ENCODE measurements around the gene TMEM117.

The TMEM117 gene

DNA sequence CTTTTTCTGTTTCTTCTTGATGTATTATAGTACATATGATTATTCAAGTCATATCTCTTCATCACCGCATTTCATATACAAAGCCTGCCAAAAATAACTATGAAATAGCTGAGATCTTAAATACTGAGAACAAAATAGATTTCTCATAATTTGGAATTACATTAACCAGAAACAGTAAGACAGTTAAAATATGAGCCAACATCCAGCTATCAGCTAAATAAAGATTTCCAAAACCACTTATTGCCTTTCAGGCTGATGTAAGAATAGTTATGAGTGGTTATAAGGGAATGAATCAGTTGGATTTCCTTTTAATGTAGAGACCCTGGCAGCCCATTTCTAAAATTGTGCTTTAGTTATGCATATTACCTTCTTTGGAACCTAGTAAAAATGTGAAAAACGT, 47.4 kb downstream of the TMEM117 start:
- H3K4me3 ChIP-seq (ENCODE audit: low read depth, low read length): no peak overlapping the region

DNA sequence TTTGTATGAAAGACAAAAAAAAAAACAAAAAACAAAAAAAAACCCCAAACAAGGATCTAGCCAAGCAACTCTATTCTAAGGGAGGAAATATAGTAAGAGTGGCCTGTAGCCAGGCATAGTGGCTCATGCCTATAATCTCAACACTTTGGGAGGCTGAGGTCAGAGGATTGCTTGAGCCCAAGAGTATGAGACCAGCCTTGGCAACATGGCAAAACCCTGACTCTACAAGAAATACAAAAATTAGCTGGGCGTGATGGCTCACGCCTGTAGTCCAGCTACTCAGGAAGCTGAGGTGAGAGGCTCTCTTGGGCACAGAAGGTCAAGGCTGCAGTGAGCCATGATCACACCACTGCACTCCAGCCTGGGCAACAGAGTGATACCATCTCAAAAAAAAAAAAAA, 47.9 kb downstream of the TMEM117 start:
- no peak overlapping the region for H3K4me3 ChIP-seq (ENCODE audit: low read depth, low read length)

DNA sequence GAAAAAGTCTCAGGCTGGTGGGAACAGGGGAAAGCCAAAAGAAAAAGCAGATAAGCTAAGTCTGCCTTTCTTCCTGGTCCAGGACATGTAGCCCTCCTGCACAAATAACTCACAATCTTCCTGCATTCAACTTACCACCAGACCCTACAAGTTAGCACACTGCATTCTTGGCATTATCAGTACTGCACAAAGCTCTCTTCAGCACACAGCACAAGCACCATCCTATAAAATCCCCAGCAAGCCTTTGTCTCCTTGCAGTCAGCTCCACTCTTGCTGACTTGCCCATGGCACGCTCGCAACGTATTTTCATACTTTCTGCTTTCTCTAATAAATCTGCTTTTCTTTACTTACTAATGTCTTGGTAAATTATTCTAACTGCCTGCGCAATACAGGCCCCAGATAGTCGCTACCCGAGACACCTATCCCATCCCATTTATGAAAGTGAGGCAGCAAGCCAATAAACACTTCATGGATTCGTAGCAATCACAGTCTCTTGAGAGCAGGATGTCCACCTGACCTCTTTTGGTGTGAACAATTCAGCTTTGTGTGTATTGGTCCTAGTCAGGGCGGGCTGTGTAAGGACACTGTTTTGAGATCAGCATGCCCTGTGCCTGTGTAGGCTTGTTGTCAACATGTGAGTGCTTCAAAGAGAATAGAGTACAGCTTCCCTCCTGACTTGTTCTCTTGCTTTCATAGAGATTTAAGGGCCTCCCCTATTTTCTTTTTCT, 49.0 kb downstream of the TMEM117 start:
- H3K4me3 ChIP-seq (ENCODE audit: low read depth, low read length): no peak overlapping the region

DNA sequence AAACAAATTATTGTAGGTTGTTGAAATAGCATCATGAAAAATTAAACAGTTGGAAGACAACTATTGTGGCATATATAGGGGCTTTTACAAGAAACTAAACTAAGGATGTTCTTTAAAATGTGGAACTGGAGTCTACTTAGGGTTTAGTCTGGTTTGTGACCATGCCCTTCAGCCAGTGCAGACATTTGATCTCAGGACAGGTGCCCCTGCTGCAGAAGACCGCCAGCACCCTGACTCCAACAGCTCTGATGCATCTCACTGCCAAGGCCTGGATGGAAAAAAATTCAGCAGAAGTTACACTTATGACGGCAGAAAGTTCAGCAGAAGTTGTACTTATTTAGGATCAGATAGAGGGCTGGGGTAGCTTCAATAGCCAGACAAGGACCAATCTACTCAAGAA, 51.5 kb downstream of the TMEM117 start:
- no peak overlapping the region for H3K4me3 ChIP-seq (ENCODE audit: low read depth, low read length)

GRCh38 chr12:43891856-43892574, 56.1 kb downstream of the TMEM117 start:
- no peak overlapping the region for H3K4me3 ChIP-seq (ENCODE audit: low read depth, low read length)

DNA sequence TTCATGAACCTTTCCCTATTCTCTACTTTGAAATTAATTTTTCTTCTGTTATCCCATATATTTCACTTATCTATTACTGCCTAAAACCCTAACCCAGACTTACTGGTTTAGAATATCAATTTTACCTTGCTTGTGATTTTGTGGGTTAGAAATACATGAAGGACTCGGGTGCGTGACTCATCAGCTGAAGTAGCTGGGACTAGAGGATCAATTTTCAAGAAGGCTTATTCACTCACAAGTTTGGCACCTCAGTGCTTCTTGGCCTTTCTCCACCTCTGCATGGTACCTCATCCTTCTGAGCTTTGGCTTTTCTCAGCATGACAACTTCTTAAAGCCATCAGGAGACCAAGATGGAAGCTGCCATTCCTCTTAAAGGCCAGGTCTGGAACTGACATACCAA, 57.8 kb downstream of the TMEM117 start:
- H3K4me3 ChIP-seq (ENCODE audit: low read depth, low read length): no peak overlapping the region

- H3K4me3 ChIP-seq (ENCODE audit: low read depth, low read length): no peak overlapping the region
These were observed 59.8 kb downstream of the TMEM117 start for GRCh38 chr12:43895580-43896206.

DNA sequence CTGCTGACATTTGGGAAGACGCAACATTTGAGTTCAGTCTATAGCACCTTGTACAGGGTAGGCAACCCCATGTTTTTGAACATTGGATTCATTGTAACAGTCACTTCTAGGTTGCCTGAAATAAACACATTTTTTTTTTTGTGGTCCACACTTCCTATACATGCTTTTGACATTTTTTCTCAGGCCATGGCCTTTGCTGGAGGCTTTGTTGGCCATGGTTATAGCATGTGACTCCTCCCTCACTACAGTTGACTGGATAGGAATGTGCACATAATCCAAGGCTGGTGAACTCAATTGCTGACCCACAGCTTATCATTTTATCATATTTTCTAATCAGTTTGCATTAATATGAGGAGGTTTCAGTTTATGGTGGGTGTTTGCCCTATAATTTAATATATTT, 60.6 kb downstream of the TMEM117 start:
- no peak overlapping the region for H3K4me3 ChIP-seq (ENCODE audit: low read depth, low read length)

- H3K4me3 ChIP-seq (ENCODE audit: low read depth, low read length): no peak overlapping the region
These were observed 62.6 kb downstream of the TMEM117 start for GRCh38 chr12:43898474-43898873.

GRCh38 chr12:43899574-43899973, 63.7 kb downstream of the TMEM117 start:
- H3K4me3 ChIP-seq (ENCODE audit: low read depth, low read length): no peak overlapping the region

- no peak overlapping the region for H3K4me3 ChIP-seq (ENCODE audit: low read depth, low read length)
These were observed 67.8 kb downstream of the TMEM117 start for GRCh38 chr12:43903686-43904085.

GRCh38 chr12:43912859-43913258, 77.0 kb downstream of the TMEM117 start:
- no peak overlapping the region for H3K4me3 ChIP-seq (ENCODE audit: low read depth, low read length)

DNA sequence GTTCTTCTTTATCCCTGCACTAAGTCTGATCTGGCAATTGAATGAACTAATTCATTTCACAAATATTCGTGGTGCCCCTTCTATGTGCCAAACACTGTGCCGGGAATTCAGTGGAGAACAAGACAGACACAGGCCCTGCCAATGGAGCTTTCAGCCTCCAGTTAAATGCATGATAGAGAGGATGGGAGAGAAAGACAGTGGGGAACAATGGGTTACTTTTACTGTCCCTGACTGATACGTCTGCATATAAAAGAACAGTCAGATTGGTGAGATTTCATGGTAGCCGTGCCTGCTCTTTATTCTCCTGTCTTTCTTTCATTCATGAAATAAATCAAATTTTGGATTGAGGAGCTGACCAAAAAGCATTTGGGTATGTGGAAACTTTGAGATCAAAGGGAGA, 78.5 kb downstream of the TMEM117 start:
- H3K4me3 ChIP-seq (ENCODE audit: low read depth, low read length): no peak overlapping the region

DNA sequence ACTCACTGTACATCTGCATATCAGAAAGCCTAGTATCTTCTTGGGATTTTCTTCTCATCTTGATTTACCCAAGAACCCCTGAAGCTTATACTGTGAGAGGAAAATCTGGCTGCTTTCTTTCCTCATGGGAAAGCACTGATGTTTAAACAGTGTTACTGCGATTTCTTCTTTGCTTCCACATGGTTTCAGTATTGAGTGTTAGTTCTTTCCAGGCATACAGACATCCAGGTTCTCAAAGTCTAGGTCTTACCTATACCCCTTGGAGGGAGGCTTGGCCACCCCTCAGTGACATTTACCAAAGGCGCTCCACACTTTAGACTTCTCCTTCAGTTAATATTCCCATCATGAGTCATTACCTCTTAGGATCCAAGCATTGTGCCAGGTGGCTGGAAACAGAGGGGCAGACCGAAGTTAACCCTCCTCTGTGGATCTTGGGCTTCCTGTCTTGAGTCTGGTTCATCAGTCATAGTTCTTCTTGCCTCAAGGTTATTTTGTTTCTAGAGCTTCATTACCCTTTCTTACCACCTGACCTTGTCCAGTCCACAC, 79.1 kb downstream of the TMEM117 start:
- no peak overlapping the region for H3K4me3 ChIP-seq (ENCODE audit: low read depth, low read length)

- H3K4me3 ChIP-seq (ENCODE audit: low read depth, low read length): no peak overlapping the region
These were observed 82.0 kb downstream of the TMEM117 start for GRCh38 chr12:43917896-43918295.

DNA sequence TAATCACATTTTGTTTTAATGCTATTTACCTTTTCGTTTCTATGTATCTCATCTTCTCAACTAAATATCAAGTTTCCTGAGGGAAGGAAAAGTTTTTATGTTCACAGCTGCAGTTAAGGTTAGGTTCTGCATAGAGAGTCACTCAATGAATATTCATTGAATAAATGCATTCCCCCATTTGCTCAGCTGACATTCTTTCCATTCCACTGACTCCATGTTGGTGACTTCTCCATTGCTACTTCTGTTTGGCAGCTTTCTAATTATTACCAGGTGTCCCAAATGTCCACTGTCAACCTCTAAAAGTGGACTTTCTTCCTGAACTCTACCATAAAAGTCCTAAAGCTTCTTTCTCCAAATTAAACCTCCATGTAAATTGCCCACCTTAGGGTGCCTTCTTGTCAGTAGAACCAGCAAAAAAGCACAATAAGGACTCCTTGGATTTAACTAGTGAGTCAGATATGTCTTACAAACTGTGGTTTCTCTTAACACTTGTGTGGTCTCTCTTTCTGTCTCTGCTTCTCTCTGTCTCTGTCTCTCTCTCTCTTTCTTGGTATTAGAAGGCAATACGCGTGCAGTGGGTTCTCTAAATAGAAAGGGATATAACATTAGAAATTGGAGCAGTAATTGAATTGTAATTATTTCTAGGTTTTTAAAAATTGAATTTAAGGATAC, 85.9 kb downstream of the TMEM117 start:
- no peak overlapping the region for H3K4me3 ChIP-seq (ENCODE audit: low read depth, low read length)

GRCh38 chr12:43930032-43930431, 94.2 kb downstream of the TMEM117 start:
- H3K4me3 ChIP-seq (ENCODE audit: low read depth, low read length): no peak overlapping the region

GRCh38 chr12:43931187-43931586, 95.3 kb downstream of the TMEM117 start:
- H3K4me3 ChIP-seq (ENCODE audit: low read depth, low read length): no peak overlapping the region

DNA sequence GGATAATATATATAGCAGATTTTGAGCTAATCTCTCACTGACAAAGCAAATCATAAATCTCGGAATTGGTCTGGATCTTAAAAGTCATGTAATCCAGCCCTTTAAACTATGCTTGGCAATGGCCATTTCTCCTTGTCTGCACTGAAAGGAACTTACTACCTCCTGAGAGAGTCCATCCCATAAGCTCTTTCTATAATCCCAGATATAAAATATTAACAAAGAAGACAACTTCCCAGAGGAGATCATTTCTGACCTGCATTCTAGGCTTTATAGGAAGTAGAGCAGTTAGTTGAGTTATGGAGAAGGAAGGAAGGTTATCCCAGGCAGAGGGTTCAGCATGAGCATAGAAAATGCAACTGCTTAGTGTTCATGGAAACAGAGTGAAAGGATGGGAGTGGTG, 99.7 kb downstream of the TMEM117 start:
- H3K4me3 ChIP-seq (ENCODE audit: low read depth, low read length): no peak overlapping the region

DNA sequence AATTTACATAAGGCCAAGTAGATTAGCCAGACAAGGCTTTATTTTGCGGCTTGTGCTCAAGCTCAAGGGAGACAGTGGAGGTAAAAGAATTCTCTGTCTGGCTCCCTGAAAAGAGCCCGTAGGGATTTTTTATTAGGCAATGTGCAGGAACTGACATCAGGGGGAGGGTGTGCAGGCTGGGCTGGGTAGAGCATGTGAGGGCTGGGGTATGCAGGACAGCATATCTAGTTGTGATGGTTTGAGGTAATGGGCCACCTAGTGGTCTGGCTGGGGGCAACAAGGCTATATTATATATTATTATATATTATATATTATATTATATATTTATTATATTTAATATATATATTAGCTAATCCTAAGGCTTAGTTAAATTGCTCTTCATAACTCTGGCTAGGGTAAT, 102.1 kb downstream of the TMEM117 start:
- H3K4me3 ChIP-seq (ENCODE audit: low read depth, low read length): no peak overlapping the region

- no peak overlapping the region for H3K4me3 ChIP-seq (ENCODE audit: low read depth, low read length)
These were observed 106.5 kb downstream of the TMEM117 start for GRCh38 chr12:43942379-43942778.

All from iPS-11a (cell line).